ENCODE data around the gene TOX4. TPM values are rescaled to one million over a fixed set of nuclear protein-coding genes. Genes with fewer than 3 reads are reported as not detected.
"Not testable (repeated sequence)": the region's sequence is repeated elsewhere in the genome, so short reads cannot be mapped to it uniquely, and the experiment has no call there.

Gene TOX4
- polyA plus RNA-seq, 4 donors = 61.6 to 68.8 (median 64.9) TPM

- no peak for DNase-seq (ENCODE audit: low read depth in 4 of 4, low spot score in 3 of 4)
Measured at GRCh38 chr14:21528381-21529348, 51.7 kb downstream of the TOX4 start.

DNA sequence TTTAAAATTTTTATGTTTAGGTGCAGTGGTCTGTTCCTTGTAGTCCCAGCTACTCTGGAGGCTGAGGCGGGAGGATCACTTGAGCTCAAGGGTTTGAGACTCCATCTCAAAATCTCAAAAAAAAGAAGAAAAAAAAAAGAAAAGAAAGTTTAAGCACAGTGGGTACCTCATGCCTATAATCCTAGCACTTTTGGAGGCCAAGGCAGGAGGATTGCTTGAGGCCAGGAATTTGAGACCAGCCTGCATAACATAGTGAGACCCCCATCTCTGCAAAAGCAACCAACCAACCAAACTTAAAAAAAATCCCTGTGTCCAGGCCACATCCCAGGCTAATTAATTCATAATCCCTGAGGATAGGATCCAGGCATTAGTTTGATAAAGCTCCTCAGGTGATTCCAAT is 52.5 kb downstream of the TOX4 start:
- no peak for DNase-seq (ENCODE audit: low read depth in 4 of 4, low spot score in 3 of 4)

DNA sequence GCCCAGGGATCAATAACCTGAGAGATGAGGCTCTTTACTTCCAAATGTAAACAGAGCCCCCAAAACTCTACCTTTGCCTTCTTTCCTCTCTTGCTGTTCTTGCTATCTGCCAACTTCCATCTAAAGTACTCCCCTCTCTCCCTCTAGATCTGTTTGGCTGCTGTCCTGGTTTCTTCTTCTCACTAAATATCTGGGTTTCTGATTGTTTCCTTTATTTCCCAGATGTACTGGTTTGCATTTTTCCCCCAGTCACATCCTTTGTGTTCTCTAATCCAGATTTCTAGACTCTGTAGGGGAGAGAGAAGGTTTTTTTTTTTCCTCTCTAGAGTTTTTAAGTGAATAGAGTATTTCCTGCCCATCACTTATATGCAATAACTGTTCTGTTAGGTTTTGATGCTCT is 56.3 kb downstream of the TOX4 start:
- no peak for DNase-seq (ENCODE audit: low read depth in 4 of 4, low spot score in 3 of 4)

- DNase-seq (ENCODE audit: low read depth in 4 of 4, low spot score in 3 of 4) = no peak
Measured at GRCh38 chr14:21534576-21534975, 57.6 kb downstream of the TOX4 start.

GRCh38 chr14:21535545-21536417 is 58.8 kb downstream of the TOX4 start:
- no peak for DNase-seq (ENCODE audit: low read depth in 4 of 4, low spot score in 3 of 4)

DNA sequence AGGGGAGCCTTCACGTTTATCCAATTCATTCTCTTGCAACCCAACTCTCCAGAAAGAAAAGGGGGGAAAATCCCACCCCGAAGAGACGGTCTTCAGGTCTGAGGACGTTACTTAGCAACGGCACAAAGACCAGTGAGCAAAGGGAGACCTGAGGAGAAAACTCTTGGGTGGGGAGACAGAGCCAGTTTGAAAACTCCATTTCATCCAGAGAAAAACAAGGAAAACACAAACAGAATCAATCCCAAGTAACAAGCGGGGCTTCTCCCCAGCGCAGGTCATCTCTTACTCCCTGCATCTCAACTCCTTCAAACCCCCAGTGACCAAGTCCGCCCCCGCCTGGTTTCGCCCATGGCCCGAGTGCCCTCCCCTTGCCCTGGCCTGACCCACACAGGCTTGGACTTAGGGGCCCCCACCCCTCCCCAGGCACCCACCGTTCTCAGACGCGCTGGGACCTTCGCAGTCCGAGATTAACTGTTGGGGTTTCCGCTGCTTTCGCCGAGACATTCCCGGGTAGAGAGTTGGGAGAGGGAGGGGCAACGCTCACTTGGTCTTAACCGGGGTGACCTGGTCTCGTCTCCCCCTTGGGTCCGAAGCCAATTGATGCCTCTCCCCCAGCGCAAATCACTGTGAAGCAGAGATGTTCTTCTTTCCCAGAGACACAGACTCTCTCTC is 59.6 kb downstream of the TOX4 start:
- DNase-seq (ENCODE audit: low read depth in 4 of 4, low spot score in 3 of 4) = no peak

GRCh38 chr14:21537090-21537424 is 60.1 kb downstream of the TOX4 start:
- DNase-seq (ENCODE audit: low read depth in 4 of 4, low spot score in 3 of 4) = no peak

- no peak for DNase-seq (ENCODE audit: low read depth in 4 of 4, low spot score in 3 of 4)
Measured at GRCh38 chr14:21539189-21539940, 62.4 kb downstream of the TOX4 start.

DNA sequence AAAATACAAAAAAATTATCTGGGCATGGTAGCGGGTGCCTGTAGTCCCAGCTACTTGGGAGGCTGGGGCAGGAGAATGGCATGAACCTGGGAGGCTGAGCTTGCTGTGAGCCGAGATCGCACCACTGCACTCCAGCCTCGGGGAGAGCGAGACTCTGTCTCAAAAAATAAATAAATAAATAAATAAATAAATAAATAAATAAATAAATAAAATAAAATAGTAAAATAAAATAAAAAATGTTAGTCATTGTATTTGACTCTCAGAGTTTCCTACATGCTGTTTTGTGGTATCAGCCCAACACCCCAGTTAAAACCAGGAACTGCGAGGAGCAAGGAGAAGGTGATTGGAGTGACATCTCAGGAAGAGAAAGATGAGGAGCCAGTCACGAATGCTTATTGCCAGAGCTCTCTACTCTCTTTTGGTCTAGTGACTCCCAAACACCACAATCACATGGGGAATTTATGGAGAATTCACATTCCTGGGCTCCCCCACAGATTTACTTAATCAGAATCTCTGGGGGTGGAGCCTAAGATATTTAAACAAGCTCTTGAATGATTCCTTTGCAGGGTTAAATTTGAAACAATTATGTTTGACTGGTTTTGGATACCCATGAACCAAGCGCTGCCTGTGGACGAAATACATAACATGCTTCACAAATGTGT is 64.5 kb downstream of the TOX4 start:
- DNase-seq (ENCODE audit: low read depth in 4 of 4, low spot score in 3 of 4) = no peak

- peak in 1 of 4 donors; percentile 31 for DNase-seq (ENCODE audit: low read depth in 4 of 4, low spot score in 3 of 4)
Measured at GRCh38 chr14:21543521-21543960, 66.5 kb downstream of the TOX4 start.

- no peak for DNase-seq (ENCODE audit: low read depth in 4 of 4, low spot score in 3 of 4)
Measured at GRCh38 chr14:21543963-21544362, 67.0 kb downstream of the TOX4 start.

DNA sequence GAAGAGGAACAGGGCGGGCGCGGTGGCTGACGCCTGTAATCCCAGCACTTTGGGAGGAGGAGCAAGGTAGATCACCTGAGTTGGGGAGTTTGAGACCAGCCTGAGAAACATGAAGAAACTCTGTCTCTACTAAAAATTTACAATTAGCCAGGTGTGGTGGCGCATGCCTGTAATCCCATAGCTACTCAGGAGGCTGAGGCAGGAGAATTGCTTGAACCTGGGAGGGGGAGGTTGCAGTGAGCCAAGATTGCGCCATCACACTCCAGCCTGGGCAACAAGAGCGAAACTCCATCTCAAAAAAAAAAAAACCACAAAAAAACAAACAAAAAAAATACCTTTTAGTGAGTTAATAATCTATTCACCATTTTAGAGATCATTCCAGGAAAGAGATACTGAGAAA is 67.6 kb downstream of the TOX4 start:
- DNase-seq (ENCODE audit: low read depth in 4 of 4, low spot score in 3 of 4) = not testable (repeated sequence)

Other genes starting within 250 kb of the TOX4 start
- 100 to 1,000 TPM; 905 to 979 (median 962) TPM for gene HNRNPC, start 207.8 kb upstream of the TOX4 start, polyA plus RNA-seq (ENCODE audit: insufficient read length in 4 of 4)
- under 1 TPM; 0.39 to 0.69 (median 0.61) TPM for gene RPGRIP1, start 197.1 kb upstream of the TOX4 start, polyA plus RNA-seq (ENCODE audit: insufficient read length in 4 of 4)
- gene SUPT16H, start 93.2 kb upstream of the TOX4 start, polyA plus RNA-seq (ENCODE audit: insufficient read length in 4 of 4) = 100 to 1,000 TPM; 127 to 157 (median 151) TPM
- 10 to 100 TPM; 67.5 to 72.3 (median 70.4) TPM for gene CHD8, start 21.1 kb upstream of the TOX4 start, polyA plus RNA-seq (ENCODE audit: insufficient read length in 4 of 4)
- 10 to 100 TPM; 33.7 to 42.8 (median 39.3) TPM for gene RAB2B, start 236 bp upstream of the TOX4 start, polyA plus RNA-seq (ENCODE audit: insufficient read length in 4 of 4)
- gene METTL3, start 34.1 kb downstream of the TOX4 start, polyA plus RNA-seq (ENCODE audit: insufficient read length in 4 of 4) = 10 to 100 TPM; 80.2 to 94.3 (median 90.1) TPM
- gene SALL2, start 49.2 kb downstream of the TOX4 start, polyA plus RNA-seq (ENCODE audit: insufficient read length in 4 of 4) = 10 to 100 TPM; 55.9 to 62.4 (median 61.2) TPM
- not detected for gene OR10G3, start 102.9 kb downstream of the TOX4 start, polyA plus RNA-seq (ENCODE audit: insufficient read length in 4 of 4)
- not detected for gene OR10G2, start 157.7 kb downstream of the TOX4 start, polyA plus RNA-seq (ENCODE audit: insufficient read length in 4 of 4)
- gene OR4E2, start 176.6 kb downstream of the TOX4 start, polyA plus RNA-seq (ENCODE audit: insufficient read length in 4 of 4) = under 1 TPM in 1 of 4 donors, not detected in 3; 0.03 TPM
- gene OR4E1, start 196.6 kb downstream of the TOX4 start, polyA plus RNA-seq (ENCODE audit: insufficient read length in 4 of 4) = under 1 TPM in 1 of 4 donors, not detected in 3; 0.05 TPM